HepG2 (cell line): ENCODE results near the gene SOAT1. TPM values are rescaled to one million over a fixed set of nuclear protein-coding genes. Genes with fewer than 3 reads are reported as not detected.
A peak's percentile ranks its signal among the peaks of the same experiment; 100 is the strongest.

Experiments used
- ATAC-seq: fragments of 200-7000 bp; cut with Tn5 transposase; 3 replicates; pipeline ENCODE4 v1.9.1; 2020; ENCODE audit warnings: mild to moderate bottlenecking, moderate library complexity
- BruUV-seq: library from RNA; stranded (reverse); fragments of 400-500 nt; replicated peaks from 2 replicates; lab custom pipeline; 2021; lab: Mats Ljungman, UMichigan
- CTCF ChIA-PET: fragments of 300-600 bp; formaldehyde crosslinking; extraction: SDS; loops from one replicate; lab custom pipeline; 2021; ENCODE audit warnings: low total read pairs, inconsistent platforms, low intra/inter-chr PET ratio; lab: Yijun Ruan, JAX
- POLR2A ChIA-PET: fragments of 350-600 bp; sonication (Branson Sonifier 250); formaldehyde crosslinking; loops from one replicate; lab custom pipeline; 2020; ENCODE audit warnings: antibody characterized with exemption, inconsistent platforms; lab: Yijun Ruan, JAX
- DNase-seq: peaks from one replicate; pipeline ENCODE4 v3.0.0-alpha.2; 2015; ENCODE audit warnings: low spot score
- FAIRE-seq: peaks from 3 replicates; lab custom pipeline; 2011; peaks lifted over from hg19 to GRCh38; lab: Jason Lieb, UNC
- H2AFZ ChIP-seq: one replicate; pipeline ENCODE4 v1.6.1; 2011; ENCODE audit warnings: low read length, inconsistent platforms
- H3K27ac ChIP-seq: fragments of 300-600 bp; 3 replicates; pipeline ENCODE4 v1.8.0; 2011; ENCODE audit warnings: mixed run types, mild to moderate bottlenecking, mixed read lengths, low read length, inconsistent platforms; ENCODE audit not compliant: insufficient read depth; ENCODE audit errors: extremely low read length
- H3K27me3 ChIP-seq, 2 experiments: fragments of 200-600 bp in 1 of 2; 2 replicates in 1 of 2; 3 replicates in 1 of 2; pipeline versions ENCODE4 v1.6.0 to v1.8.0; 2011; ENCODE audit warnings: low read length in 2 of 2, mild to moderate bottlenecking in 2 of 2, moderate library complexity in 2 of 2, inconsistent platforms in 1 of 2; ENCODE audit not compliant: insufficient read depth in 2 of 2, control insufficient read depth in 1 of 2
- H3K36me3 ChIP-seq, 2 experiments: fragments of 200-600 bp in 1 of 2; replicated peaks in 1 of 2; 2 replicates in 1 of 2; 3 replicates in 1 of 2; pipeline versions ENCODE4 v1.5.1 to v1.8.0; 2011; ENCODE audit warnings: low read length in 2 of 2, inconsistent platforms in 1 of 2; ENCODE audit not compliant: insufficient read depth in 2 of 2, control insufficient read depth in 1 of 2
- H3K4me1 ChIP-seq: 2 replicates; pipeline ENCODE4 v1.5.1; 2012; ENCODE audit warnings: low read length, inconsistent platforms; ENCODE audit not compliant: insufficient read depth
- H3K4me2 ChIP-seq: 2 replicates; pipeline ENCODE4 v1.6.0; 2011; ENCODE audit warnings: low read depth, low read length, inconsistent platforms
- H3K4me3 ChIP-seq, 3 experiments: fragments of 200-600 bp in 1 of 3; sonication (generic), shearing (Covaris generic) in 1 of 3; replicated peaks in 1 of 3; 2 replicates each; pipeline ENCODE4 v1.5.1; 2011 to 2016; ENCODE audit warnings: low read length in 3 of 3, inconsistent platforms in 2 of 3, low read depth in 2 of 3, mild to moderate bottlenecking in 2 of 3, control low read depth in 1 of 3, mixed read lengths in 1 of 3; ENCODE audit not compliant: insufficient read depth in 1 of 3
- H3K79me2 ChIP-seq: one replicate; pipeline ENCODE4 v1.6.1; 2011; ENCODE audit warnings: low read length, inconsistent platforms; ENCODE audit not compliant: insufficient read depth
- H3K9ac ChIP-seq: 2 replicates; pipeline ENCODE4 v1.6.0; 2011; ENCODE audit warnings: mild to moderate bottlenecking, low read depth, low read length, inconsistent platforms; ENCODE audit not compliant: insufficient read depth
- H3K9me3 ChIP-seq: 2 replicates; pipeline ENCODE4 v1.5.1; 2012; ENCODE audit warnings: mild to moderate bottlenecking, low read length
- H4K20me1 ChIP-seq: 2 replicates; pipeline ENCODE4 v1.6.0; 2011; ENCODE audit warnings: inconsistent platforms, mild to moderate bottlenecking, low read length, moderate library complexity; ENCODE audit not compliant: insufficient read depth
- CHD4 ChIP-seq: fragments of 200-600 bp; sonication (generic); IDR thresholded peaks from 2 replicates; pipeline ENCODE4 v1.7.0; 2017; ENCODE audit warnings: mild to moderate bottlenecking, low read length, borderline replicate concordance
- ELF4 ChIP-seq: sonication (generic); formaldehyde crosslinking; IDR thresholded peaks from 2 replicates; pipeline ENCODE4 v1.5.0; 2020; ENCODE audit warnings: missing genetic modification reagents, mild to moderate bottlenecking, moderate library complexity, borderline replicate concordance
- HES4 ChIP-seq: sonication (generic); formaldehyde crosslinking; IDR thresholded peaks from 2 replicates; pipeline ENCODE4 v1.9.0; 2021; ENCODE audit warnings: mild to moderate bottlenecking, missing genetic modification reagents, borderline replicate concordance
- IRX3 ChIP-seq: sonication (generic); formaldehyde crosslinking; IDR thresholded peaks from 2 replicates; pipeline ENCODE4 v1.8.1; 2023; ENCODE audit warnings: mild to moderate bottlenecking, low read depth, missing genetic modification reagents, borderline replicate concordance
- MAFF ChIP-seq: IDR thresholded peaks from 2 replicates; pipeline ENCODE4 v1.6.1; 2011; ENCODE audit warnings: low read depth, low read length, improper control_type of control experiment
- MAFK ChIP-seq, 2 experiments: IDR thresholded peaks in 1 of 2; conservative IDR thresholded peaks in 1 of 2; 2 replicates each; pipeline ENCODE4 v1.6.1; 2011; ENCODE audit warnings: improper control_type of control experiment in 2 of 2, low read length in 2 of 2
- NFE2L2 ChIP-seq: fragments of 150-350 bp; IDR thresholded peaks from 2 replicates; pipeline ENCODE4 v1.6.1; 2014; ENCODE audit warnings: low read length
- SETDB1 ChIP-seq: sonication (generic); formaldehyde crosslinking; IDR thresholded peaks from 2 replicates; pipeline ENCODE4 v1.5.1; 2020; ENCODE audit warnings: missing genetic modification reagents, mild to moderate bottlenecking, borderline replicate concordance
- ZEB1 ChIP-seq: IDR thresholded peaks from 2 replicates; pipeline ENCODE4 v1.6.1; 2012; ENCODE audit warnings: mild to moderate bottlenecking, low read depth, inconsistent platforms; ENCODE audit not compliant: insufficient replicate concordance
- ZNF564 ChIP-seq: sonication (generic); formaldehyde crosslinking; IDR thresholded peaks from 2 replicates; pipeline ENCODE4 v1.8.1; 2023; ENCODE audit warnings: mild to moderate bottlenecking, missing genetic modification reagents
- ZNF749 ChIP-seq: sonication (generic); formaldehyde crosslinking; IDR thresholded peaks from 2 replicates; pipeline ENCODE4 v1.8.0; 2022; ENCODE audit warnings: mild to moderate bottlenecking, missing genetic modification reagents, moderate library complexity, borderline replicate concordance
- WGBS: methylation state at CpG from one replicate; pipeline ENCODE4 v1.1.6; 2017; ENCODE audit warnings: low lambda C conversion rate; 5-methylcytosine and 5-hydroxymethylcytosine counted together
- in situ Hi-C: cut with HindIII; loops from 2 replicates; pipeline ENCODE4 v1.10.0; 2017; ENCODE audit warnings: low pct_unique_long_range_greater_than_20kb; ENCODE audit not compliant: extremely low pct_ligation_motif_present
- intact Hi-C: fragments of 100-400 bp; cut with micrococcal nuclease; formaldehyde crosslinking; loops from one replicate; pipeline ENCODE4 v1.10.0; 2022; ENCODE audit not compliant: unreplicated experiment
- polyA plus RNA-seq, 8 experiments: library from polyadenylated mRNA; depleted of rRNA in 3 of 8; stranded (reverse) in 7 of 8; unstranded in 1 of 8; fragments of >200 nt; fragmentation: Illumina TruSeq in 4 of 8; extraction: Trizol in 4 of 8; gene quantifications; 2 replicates each; pipeline versions ENCODE4 v1.2.1 to v1.2.3, GENCODE V29; 2011 to 2016; ENCODE audit warnings: low read depth in 4 of 8, missing spikeins in 1 of 8, mixed read lengths in 1 of 8; ENCODE audit not compliant: insufficient read depth in 1 of 8
- total RNA-seq, 5 experiments: library from RNA; depleted of rRNA; stranded (reverse); fragments of >200 nt; fragmentation: Illumina TruSeq; extraction: Trizol; gene quantifications; 2 replicates each; pipeline ENCODE4 v1.2.3, GENCODE V29; 2016; ENCODE audit warnings: low read depth in 1 of 5
- TF ChIP-seq, protein P1 (sequence below): sonication (generic); formaldehyde crosslinking; IDR thresholded peaks from 2 replicates; pipeline ENCODE4 v1.4.0; 2020; ENCODE audit warnings: missing genetic modification reagents
- TF ChIP-seq, protein P2 (sequence below): sonication (generic); formaldehyde crosslinking; IDR thresholded peaks from 2 replicates; pipeline ENCODE4 v1.4.0; 2020; ENCODE audit warnings: missing genetic modification reagents
- TF ChIP-seq, protein P3 (sequence below): sonication (generic); formaldehyde crosslinking; conservative IDR thresholded peaks from 2 replicates; pipeline ENCODE4 v1.8.0; 2022; ENCODE audit warnings: low read depth, missing genetic modification reagents

Gene SOAT1
- total and polyA plus RNA-seq, 2 of the 13 experiments (the other 11 are each of a cell fraction or from before 2014, with no cell fraction given), result 22.3 to 52.0 TPM

DNA sequence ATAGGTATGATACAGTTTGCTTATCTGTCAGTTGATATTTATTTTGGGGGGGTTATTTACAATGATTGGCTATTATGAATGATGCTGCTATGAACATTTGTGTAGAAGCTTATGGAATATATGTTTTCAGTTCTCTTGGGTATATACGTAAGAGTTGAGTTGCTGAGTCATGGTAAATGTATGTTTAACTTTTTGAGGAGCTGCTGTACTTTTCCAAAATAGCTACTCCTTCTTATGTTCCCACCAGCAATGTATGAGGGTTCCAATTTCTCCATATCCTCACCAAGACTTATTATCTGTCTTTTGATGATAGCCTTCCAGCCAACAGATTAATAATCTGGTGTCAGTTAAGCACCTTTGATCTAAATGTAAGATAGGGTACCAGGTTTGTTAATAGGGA is 11.9 kb downstream of the SOAT1 start:
- Histone ChIP-seq H3K27me3 (no peaks in the 10 kb centered on the region), H4K20me1 (no peaks in the 10 kb centered on the region), H3K4me3 (no peak overlapping the region), H3K27ac (no peak overlapping the region), H3K9me3 (no peaks in the 10 kb centered on the region), H3K36me3 (peaks cover 3 to 33% of the 10 kb centered on the region in 2 experiments), H3K79me2 (peaks cover 11% of the 10 kb centered on the region), H2AFZ (no peak overlapping the region), H3K4me1 (peaks cover 13% of the 10 kb centered on the region)
- DNase-seq (no peak), FAIRE-seq (no peak), ATAC-seq (no peak)
- in situ Hi-C loops (no loop called here), intact Hi-C loops (no loop called here)
- POLR2A ChIA-PET, result interaction anchor here (1.2 kb wide), 1 partner anchor 12 kb away, joined by 5 read pairs; the partner anchor contains the start of gene SOAT1
- WGBS, result 85% methylated on average over 1 of the region's 1 CpG
- TF ChIP-seq NFE2L2, result peak; percentile 79
- no peak for TF ChIP-seq CHD4
- TF ChIP-seq MAFK (conservative IDR thresholded peaks at IDR 0.05 in 1 of 2, IDR thresholded peaks at IDR 0.05 in 1 of 2; ENCODE audit: low read length in 2 of 2), result peak; percentile 36 to 53; a peak in 3 of 4 replicates
- 0 out of 2 replicates have a peak, but pooled peaks have one; percentile 9 for TF ChIP-seq MAFF
- TF ChIP-seq, all 625 proteins: peak for 3
- CTCF ChIA-PET, result no interaction called here
- no TSS peak for BruUV-seq
- H3K4me2 ChIP-seq, result no peak overlapping the region
- no peak overlapping the region for H3K9ac ChIP-seq

DNA sequence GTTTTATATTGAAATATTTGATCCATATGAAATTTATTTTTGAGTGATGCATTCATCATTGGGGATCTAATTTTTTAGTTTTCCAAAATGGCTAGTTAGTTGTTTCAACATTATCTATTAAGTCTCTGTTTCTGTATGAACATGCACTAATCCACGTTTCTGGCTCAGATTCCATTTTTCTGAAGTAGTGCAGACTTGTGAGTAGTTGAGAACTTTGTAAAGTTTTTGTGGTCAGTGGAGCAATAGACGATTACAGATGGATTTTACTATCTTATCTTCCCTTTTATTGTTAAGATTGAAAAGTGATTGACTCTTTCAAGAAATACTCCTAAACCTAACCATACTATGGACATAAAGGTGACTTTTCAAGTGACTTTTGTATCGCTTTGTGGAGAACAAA is 16.7 kb downstream of the SOAT1 start:
- H3K27me3 ChIP-seq, result no peaks in the 10 kb centered on the region
- H3K36me3 ChIP-seq, result peaks cover 0 to 29% of the 10 kb centered on the region in 2 experiments; a peak in 3 of 5 replicates
- TF ChIP-seq, protein P1, sequence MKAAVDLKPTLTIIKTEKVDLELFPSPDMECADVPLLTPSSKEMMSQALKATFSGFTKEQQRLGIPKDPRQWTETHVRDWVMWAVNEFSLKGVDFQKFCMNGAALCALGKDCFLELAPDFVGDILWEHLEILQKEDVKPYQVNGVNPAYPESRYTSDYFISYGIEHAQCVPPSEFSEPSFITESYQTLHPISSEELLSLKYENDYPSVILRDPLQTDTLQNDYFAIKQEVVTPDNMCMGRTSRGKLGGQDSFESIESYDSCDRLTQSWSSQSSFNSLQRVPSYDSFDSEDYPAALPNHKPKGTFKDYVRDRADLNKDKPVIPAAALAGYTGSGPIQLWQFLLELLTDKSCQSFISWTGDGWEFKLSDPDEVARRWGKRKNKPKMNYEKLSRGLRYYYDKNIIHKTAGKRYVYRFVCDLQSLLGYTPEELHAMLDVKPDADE (CRISPR knock-in tag), result no peak
- TF ChIP-seq HES4 (CRISPR knock-in tag), result no peak
- TF ChIP-seq ZNF749, result no peak
- TF ChIP-seq ZEB1, result no peak
- TF ChIP-seq, protein P2, sequence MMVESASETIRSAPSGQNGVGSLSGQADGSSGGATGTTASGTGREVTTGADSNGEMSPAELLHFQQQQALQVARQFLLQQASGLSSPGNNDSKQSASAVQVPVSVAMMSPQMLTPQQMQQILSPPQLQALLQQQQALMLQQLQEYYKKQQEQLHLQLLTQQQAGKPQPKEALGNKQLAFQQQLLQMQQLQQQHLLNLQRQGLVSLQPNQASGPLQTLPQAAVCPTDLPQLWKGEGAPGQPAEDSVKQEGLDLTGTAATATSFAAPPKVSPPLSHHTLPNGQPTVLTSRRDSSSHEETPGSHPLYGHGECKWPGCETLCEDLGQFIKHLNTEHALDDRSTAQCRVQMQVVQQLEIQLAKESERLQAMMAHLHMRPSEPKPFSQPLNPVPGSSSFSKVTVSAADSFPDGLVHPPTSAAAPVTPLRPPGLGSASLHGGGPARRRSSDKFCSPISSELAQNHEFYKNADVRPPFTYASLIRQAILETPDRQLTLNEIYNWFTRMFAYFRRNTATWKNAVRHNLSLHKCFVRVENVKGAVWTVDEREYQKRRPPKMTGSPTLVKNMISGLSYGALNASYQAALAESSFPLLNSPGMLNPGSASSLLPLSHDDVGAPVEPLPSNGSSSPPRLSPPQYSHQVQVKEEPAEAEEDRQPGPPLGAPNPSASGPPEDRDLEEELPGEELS (CRISPR knock-in tag), result no peak
- TF ChIP-seq IRX3, result no peak
- no peak for TF ChIP-seq ZNF564
- TF ChIP-seq, protein P3, sequence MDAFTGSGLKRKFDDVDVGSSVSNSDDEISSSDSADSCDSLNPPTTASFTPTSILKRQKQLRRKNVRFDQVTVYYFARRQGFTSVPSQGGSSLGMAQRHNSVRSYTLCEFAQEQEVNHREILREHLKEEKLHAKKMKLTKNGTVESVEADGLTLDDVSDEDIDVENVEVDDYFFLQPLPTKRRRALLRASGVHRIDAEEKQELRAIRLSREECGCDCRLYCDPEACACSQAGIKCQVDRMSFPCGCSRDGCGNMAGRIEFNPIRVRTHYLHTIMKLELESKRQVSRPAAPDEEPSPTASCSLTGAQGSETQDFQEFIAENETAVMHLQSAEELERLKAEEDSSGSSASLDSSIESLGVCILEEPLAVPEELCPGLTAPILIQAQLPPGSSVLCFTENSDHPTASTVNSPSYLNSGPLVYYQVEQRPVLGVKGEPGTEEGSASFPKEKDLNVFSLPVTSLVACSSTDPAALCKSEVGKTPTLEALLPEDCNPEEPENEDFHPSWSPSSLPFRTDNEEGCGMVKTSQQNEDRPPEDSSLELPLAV (CRISPR knock-in tag), result no peak
- no peak for TF ChIP-seq ELF4
- no peak for TF ChIP-seq SETDB1 (CRISPR knock-in tag)

More for the DNA sequence above, 16.7 kb downstream of the SOAT1 start:
- peaks cover 2% of the 10 kb centered on the region for H3K79me2 ChIP-seq
- intact Hi-C loops (no loop called here), in situ Hi-C loops (no loop called here)
- DNase-seq (no peak), ATAC-seq (no peak), FAIRE-seq (no peak)
- peaks cover 4% of the 10 kb centered on the region for H3K4me1 ChIP-seq
- no TSS peak for BruUV-seq
- no peak overlapping the region for H3K9ac ChIP-seq
- no peaks in the 10 kb centered on the region for H3K9me3 ChIP-seq
- H2AFZ ChIP-seq, result no peak overlapping the region
- H3K4me3 ChIP-seq, result no peak overlapping the region
- POLR2A ChIA-PET, result no interaction called here
- 97% methylated on average over 3 of the region's 3 CpGs for WGBS
- no peak overlapping the region for H3K27ac ChIP-seq
- CTCF ChIA-PET, result no interaction called here
- no peaks in the 10 kb centered on the region for H4K20me1 ChIP-seq
- H3K4me2 ChIP-seq, result no peak overlapping the region
